HepG2 (cell line): Measurements from ENCODE around the gene NID1.

ENCODE experiments used
- ATF7 ChIP-seq, 2 experiments: fragments of 450-650 bp in 1 of 2; sonication (generic) in 1 of 2; formaldehyde crosslinking in 1 of 2; IDR thresholded peaks; 2 replicates each; pipeline versions ENCODE4 v1.4.0 to v1.6.1; 2016 to 2020; ENCODE audit warnings: antibody characterized with exemption in 1 of 2, mild to moderate bottlenecking in 1 of 2, missing genetic modification reagents in 1 of 2
- HOXA3 ChIP-seq: sonication (generic); formaldehyde crosslinking; IDR thresholded peaks from 2 replicates; pipeline ENCODE4 v1.5.0; 2020; ENCODE audit warnings: missing genetic modification reagents
- SMAD1 ChIP-seq: sonication (generic); formaldehyde crosslinking; IDR thresholded peaks from 2 replicates; pipeline ENCODE4 v1.4.0; 2020; ENCODE audit warnings: missing genetic modification reagents, low read depth, mild to moderate bottlenecking, borderline replicate concordance
- SP140L ChIP-seq: sonication (generic); formaldehyde crosslinking; IDR thresholded peaks from 2 replicates; pipeline ENCODE4 v1.4.0; 2020; ENCODE audit warnings: missing genetic modification reagents, borderline replicate concordance
- TCF7 ChIP-seq: sonication (generic); IDR thresholded peaks from 2 replicates; pipeline ENCODE4 v1.6.1; 2016; ENCODE audit warnings: antibody characterized with exemption, low read depth
- TP53 ChIP-seq: sonication (generic); formaldehyde crosslinking; conservative IDR thresholded peaks from 2 replicates; pipeline ENCODE4 v1.4.0; 2020; ENCODE audit warnings: missing genetic modification reagents
- ZMYM3 ChIP-seq: sonication (generic); formaldehyde crosslinking; IDR thresholded peaks from 2 replicates; pipeline ENCODE4 v1.5.1; 2020; ENCODE audit warnings: mild to moderate bottlenecking, missing genetic modification reagents
- ZNF841 ChIP-seq: sonication (generic); formaldehyde crosslinking; IDR thresholded peaks from 2 replicates; pipeline ENCODE4 v1.8.1; 2023; ENCODE audit warnings: missing genetic modification reagents, borderline replicate concordance
- TF ChIP-seq, protein P1 (sequence below): sonication (generic); formaldehyde crosslinking; IDR thresholded peaks from 2 replicates; pipeline ENCODE4 v1.4.0; 2020; ENCODE audit warnings: mild to moderate bottlenecking, missing genetic modification reagents

DNA sequence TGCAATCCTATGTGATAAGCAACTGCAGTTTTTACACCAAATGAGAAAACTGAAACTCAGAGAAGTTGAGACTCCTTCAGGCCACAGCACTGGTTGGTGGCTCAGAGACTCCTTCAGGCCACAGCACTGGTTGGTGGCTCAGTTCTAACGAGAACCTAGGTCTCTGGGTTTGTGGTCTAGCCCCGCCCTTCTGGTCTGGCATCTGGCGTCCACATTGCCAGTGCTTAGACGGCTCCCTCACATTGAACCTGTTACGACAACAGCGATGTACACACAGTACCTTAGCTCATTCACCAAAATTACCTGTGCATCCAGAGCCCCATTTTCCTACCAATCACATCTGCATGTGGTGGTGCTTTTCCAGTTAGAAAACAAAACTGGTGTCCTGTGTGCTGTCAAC lies 66.1 kb downstream of the NID1 start:
- no peak for TF ChIP-seq TCF7
- no peak for TF ChIP-seq ZNF841 (CRISPR knock-in tag)
- no peak for TF ChIP-seq ATF7 (IDR thresholded peaks at IDR 0.05)
- TF ChIP-seq ATF7 (CRISPR knock-in tag; IDR thresholded peaks at IDR 0.05), result no peak
- TF ChIP-seq ZMYM3 (CRISPR knock-in tag), result no peak
- no peak for TF ChIP-seq SMAD1
- TF ChIP-seq SP140L (CRISPR knock-in tag), result no peak
- TF ChIP-seq HOXA3 (CRISPR knock-in tag), result no peak
- TF ChIP-seq, protein P1, sequence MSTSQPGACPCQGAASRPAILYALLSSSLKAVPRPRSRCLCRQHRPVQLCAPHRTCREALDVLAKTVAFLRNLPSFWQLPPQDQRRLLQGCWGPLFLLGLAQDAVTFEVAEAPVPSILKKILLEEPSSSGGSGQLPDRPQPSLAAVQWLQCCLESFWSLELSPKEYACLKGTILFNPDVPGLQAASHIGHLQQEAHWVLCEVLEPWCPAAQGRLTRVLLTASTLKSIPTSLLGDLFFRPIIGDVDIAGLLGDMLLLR (CRISPR knock-in tag), result no peak
- TF ChIP-seq TP53, result no peak
